IPS-18c (cell line): ENCODE data around the gene UBE2D1.

Experiments
- H3K4me3 ChIP-seq: 2 replicates; pipeline ENCODE4 v1.7.0; 2013; ENCODE audit warnings: low read depth, mild to moderate bottlenecking, low read length, moderate library complexity; ENCODE audit not compliant: insufficient read depth
- H3K9me3 ChIP-seq: one replicate; pipeline ENCODE4 v1.6.1; 2013; ENCODE audit warnings: mild to moderate bottlenecking, low read length, moderate library complexity; ENCODE audit not compliant: control insufficient read depth, insufficient read depth

UBE2D1 gene

DNA sequence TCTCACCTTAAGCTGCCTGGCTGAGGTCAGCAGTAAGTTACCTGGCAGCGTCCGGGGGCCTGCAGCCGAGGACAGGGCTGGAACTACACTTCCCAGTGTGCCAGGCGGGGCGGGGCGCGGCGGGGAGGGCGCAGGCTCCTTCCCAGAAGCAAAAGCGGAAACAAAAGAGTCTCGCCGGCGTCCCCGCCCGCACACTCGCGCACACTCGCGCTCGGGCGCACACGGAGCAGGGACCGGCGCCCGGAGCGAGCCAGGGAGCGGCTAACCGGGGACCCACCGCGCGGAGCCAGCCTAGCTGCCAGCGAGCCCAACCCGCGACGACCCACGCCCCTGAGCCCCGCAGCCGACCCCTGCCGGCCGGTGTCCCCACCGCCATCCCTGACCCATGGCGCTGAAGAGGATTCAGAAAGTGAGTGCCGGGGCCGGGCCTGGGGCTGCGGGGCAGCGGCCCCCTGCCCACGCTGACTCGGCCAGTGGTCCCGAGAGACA lies at the start of gene UBE2D1:
UBE2D1 (plus strand) TSS at position 190 of the 489 bp plus-strand sequence; CDS start at position 386, 196 bp downstream.
- Histone ChIP-seq H3K4me3 (peak within 1 kb of the TSS; percentile 92), H3K9me3 (no peaks in the 10 kb centered on the region)

DNA sequence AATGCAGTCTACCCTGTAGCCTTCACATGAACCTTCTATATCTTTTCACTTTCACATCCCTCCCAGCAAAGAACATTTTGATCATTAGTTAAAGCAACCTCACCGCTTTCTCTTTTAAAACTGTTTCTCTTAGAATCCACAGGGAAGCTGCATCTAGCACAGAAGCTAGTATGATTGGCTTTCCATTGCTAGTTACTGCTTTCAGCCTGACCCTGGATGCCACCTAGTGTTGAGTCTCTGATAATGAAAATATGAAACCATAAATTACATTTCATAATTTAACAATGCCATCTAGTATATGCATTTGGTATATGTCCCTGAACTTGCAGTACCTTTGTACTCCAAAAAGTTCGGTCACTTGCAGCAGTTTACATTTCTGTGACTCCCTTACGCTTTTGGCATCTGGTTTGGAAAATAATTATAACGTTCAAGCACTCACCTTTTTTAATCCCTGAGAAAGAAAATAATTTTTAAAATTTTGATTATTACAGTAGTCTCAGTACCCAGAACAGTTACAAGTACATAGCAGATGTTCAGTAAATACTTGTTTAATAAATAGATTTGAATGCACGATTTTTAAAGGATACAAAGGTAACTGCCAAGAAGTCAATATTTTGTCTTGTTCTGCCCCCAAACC lies 43.1 kb upstream of the UBE2D1 start:
- no peaks in the 10 kb centered on the region for H3K9me3 ChIP-seq
- H3K4me3 ChIP-seq: no peak overlapping the region

DNA sequence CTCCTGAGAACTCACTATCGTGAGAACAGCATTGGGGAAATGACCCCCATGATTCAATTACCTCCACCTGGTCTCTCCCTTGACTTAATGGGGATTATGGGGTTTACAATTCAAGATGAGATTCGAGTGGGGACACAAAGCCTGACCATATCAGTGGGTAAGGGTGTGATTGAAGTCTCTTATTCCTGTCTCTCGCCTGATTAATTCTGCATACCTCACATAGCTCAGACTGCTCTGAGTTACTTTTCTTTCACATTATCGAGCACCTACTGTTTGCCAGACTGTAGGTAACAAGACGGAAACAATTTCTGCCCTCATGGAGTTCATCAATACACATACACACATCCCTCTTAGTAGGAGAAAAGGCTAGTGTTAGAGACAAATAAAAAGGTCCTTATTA lies 40.8 kb upstream of the UBE2D1 start:
- Histone ChIP-seq H3K9me3 (no peaks in the 10 kb centered on the region), H3K4me3 (no peak overlapping the region)

DNA sequence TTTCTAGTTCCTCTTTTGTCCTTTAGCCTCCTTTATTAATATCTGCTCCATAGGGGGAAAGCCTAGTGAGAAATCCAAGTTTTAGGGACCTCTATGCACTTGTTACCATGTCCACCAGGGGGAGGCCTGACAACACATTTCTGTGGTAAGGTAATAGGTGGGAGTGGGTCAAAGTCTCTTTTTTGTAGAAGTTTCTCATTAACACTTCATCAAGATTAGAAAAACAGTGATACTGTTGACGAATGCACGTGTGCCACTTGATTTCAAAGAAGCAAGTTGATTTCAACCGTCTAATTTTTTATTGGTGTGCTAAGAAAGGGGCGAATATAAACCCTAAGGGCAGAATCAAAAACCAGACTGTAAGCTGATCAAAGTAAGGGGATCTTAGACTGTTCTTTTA lies 35.2 kb upstream of the UBE2D1 start:
- H3K4me3 ChIP-seq: no peak overlapping the region
- no peaks in the 10 kb centered on the region for H3K9me3 ChIP-seq

DNA sequence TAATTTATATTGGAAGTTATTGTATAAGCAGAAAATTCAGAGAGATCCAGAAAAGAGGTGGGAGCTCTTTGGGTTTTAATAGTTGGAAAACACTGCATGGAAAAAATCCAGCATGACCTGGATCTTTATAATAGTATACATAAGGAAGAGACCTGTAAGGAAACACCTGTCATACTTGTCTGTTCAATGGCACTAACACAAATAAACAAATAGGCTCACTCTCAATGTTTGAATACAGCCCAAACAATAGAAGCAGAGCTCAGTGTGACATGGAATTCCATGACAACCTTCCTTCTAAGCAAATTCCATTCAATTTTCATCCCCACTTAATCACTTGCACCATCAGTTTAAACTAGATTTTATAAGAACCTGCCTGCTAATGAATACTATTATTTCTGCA lies 34.1 kb upstream of the UBE2D1 start:
- no peak overlapping the region for H3K4me3 ChIP-seq
- H3K9me3 ChIP-seq: no peaks in the 10 kb centered on the region

DNA sequence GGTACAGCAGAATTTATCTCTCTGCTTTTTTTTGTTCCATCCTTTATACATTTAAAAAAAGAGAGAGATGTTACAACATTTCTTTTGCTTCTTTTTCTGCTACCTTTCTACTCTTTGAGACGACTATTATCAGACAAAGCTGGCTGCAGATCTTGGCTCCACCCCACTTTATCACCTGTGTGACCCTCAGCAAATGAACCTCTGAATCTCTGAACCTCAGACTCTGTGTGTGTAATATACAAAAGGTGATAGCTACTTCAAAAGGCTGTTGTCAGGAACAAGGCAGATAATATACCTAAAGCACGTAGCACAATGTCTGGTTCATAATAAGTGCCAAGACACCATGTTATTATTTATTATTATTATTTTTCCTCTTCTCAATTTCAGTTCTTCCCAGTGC lies 32.6 kb upstream of the UBE2D1 start:
- Histone ChIP-seq H3K9me3 (peaks cover 2% of the 10 kb centered on the region), H3K4me3 (no peak overlapping the region)

DNA sequence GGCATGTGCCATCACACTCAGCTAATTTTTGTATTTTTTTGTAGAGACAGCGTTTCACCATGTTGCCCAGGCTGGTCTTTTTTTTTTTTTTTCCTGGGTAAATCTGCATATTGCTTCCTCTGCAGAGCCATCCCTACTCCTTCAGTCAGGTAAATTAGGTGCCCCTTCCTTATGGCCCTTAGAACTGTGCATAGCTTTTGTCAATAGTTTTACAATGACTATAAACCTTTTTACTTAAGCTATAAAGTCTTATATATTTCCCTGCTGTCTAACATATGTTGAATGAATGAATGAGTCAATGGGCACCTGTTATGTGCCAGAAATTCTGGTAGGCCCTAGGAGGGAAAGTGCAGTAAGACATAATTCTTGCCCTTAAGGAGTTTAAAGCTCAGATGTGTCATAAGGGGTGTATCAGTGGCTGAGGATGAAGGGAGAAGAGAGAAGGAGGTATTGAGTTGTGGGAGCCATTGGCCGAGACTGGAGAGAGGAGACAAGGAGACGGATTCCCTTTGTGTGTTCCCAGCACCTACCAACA lies 30.6 kb upstream of the UBE2D1 start:
- Histone ChIP-seq H3K9me3 (peaks cover 2% of the 10 kb centered on the region), H3K4me3 (no peak overlapping the region)

GRCh38 chr10:58305821-58306220 lies 29.0 kb upstream of the UBE2D1 start:
- H3K9me3 ChIP-seq: peaks cover 2% of the 10 kb centered on the region
- H3K4me3 ChIP-seq: no peak overlapping the region

- H3K4me3 ChIP-seq: no peak overlapping the region
- peaks cover 2% of the 10 kb centered on the region for H3K9me3 ChIP-seq
Observed at GRCh38 chr10:58307676-58308075, 27.1 kb upstream of the UBE2D1 start.

DNA sequence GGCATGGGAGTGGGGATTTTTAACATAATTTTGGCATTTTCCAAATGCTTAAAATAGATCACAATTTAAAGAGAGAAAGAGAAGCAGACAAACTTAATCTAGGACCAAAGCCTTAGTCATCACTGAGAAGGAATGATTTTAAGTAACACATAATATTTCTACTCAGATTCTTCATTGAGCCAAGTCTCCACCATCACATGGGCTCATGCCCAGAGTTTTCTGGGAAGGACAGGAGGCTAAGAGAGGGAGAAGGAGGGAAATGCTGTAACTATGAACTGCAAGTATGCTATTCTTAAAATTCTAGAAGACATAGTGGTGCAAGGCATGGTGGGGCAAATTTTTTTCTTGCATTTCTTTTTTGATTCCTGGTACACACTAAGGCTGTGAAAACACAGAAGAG lies 23.8 kb upstream of the UBE2D1 start:
- Histone ChIP-seq H3K9me3 (no peaks in the 10 kb centered on the region), H3K4me3 (no peak overlapping the region)

GRCh38 chr10:58316874-58317273 lies 17.9 kb upstream of the UBE2D1 start:
- no peak overlapping the region for H3K4me3 ChIP-seq
- H3K9me3 ChIP-seq: no peaks in the 10 kb centered on the region

GRCh38 chr10:58318346-58318745 lies 16.5 kb upstream of the UBE2D1 start:
- H3K9me3 ChIP-seq: no peaks in the 10 kb centered on the region
- no peak overlapping the region for H3K4me3 ChIP-seq

- Histone ChIP-seq H3K9me3 (no peaks in the 10 kb centered on the region), H3K4me3 (no peak overlapping the region)
Observed at GRCh38 chr10:58319599-58319998, 15.2 kb upstream of the UBE2D1 start.

- no peak overlapping the region for H3K4me3 ChIP-seq
- no peaks in the 10 kb centered on the region for H3K9me3 ChIP-seq
Observed at GRCh38 chr10:58320351-58321049, 14.3 kb upstream of the UBE2D1 start.

- H3K9me3 ChIP-seq: no peaks in the 10 kb centered on the region
- H3K4me3 ChIP-seq: no peak overlapping the region
Observed at GRCh38 chr10:58322072-58322834, 12.6 kb upstream of the UBE2D1 start.

DNA sequence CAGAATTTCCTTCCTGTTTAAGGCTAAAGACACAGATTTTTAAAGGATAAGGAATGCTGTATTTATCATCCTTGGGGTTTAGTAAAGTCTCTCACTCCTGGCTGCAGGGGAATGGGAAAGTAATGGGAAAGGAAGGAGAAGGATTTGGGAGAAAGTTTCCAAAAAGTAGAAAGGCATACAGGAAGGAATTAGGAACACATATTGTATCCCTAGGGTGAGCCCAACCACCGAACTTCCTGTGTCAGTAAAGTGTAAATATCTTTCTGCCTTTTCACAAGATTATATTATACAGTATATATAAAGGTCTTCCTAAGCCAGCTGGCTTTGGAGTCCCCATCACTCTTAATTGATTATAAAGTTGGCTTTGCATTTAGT lies 12.0 kb upstream of the UBE2D1 start:
- no peak overlapping the region for H3K4me3 ChIP-seq
- H3K9me3 ChIP-seq: no peaks in the 10 kb centered on the region

- H3K9me3 ChIP-seq: no peaks in the 10 kb centered on the region
- H3K4me3 ChIP-seq: no peak overlapping the region; the same call in 1 of the 2 replicates
Observed at GRCh38 chr10:58326967-58327381, 7.8 kb upstream of the UBE2D1 start.

DNA sequence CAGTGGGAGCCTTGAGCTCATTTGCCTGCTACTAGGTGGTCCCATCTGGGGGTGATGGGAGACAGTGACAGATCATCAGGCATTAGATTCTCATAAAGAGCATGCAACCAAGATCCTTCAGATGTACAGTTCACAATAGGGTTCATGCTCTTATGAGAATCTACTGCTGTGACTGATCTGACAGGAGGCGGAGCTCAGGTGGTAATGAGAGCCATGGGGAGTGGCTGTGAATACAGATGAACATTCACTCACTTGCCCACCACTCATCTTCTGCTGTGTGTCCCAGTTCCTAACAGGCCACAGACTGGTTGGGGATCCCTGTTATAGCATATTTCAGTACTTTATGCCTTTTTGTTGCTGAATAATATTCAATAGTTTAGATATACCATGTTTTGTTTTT lies 6.6 kb upstream of the UBE2D1 start:
- no peak overlapping the region for H3K4me3 ChIP-seq
- no peaks in the 10 kb centered on the region for H3K9me3 ChIP-seq
